Neural progenitor cell (in vitro differentiated cells): ENCODE results near the gene LIMS2. TPM values are rescaled to one million over a fixed set of nuclear protein-coding genes. Genes with fewer than 3 reads are reported as not detected.

Experiments
- DNase-seq: peaks from one replicate; pipeline ENCODE4 v3.0.0-alpha.2; 2016; ENCODE audit warnings: low spot score
- H2AFZ ChIP-seq: fragments of 200-600 bp; sonication (generic); replicated peaks from 2 replicates; pipeline ENCODE4 v1.6.1; 2016; ENCODE audit warnings: antibody characterized with exemption
- H3F3A ChIP-seq: fragments of 200-600 bp; sonication (generic); 2 replicates; pipeline ENCODE4 v1.6.1; 2016; ENCODE audit warnings: antibody characterized with exemption, low read depth
- H3K27ac ChIP-seq: fragments of 200-600 bp; sonication (generic); 2 replicates; pipeline ENCODE4 v1.5.1; 2016; ENCODE audit warnings: mild to moderate bottlenecking
- H3K27me3 ChIP-seq: fragments of 200-600 bp; sonication (generic); 2 replicates; pipeline ENCODE4 v1.6.1; 2016; ENCODE audit warnings: mild to moderate bottlenecking, moderate library complexity
- H3K36me3 ChIP-seq: fragments of 200-600 bp; sonication (generic); 2 replicates; pipeline ENCODE4 v1.5.1; 2016
- H3K4me1 ChIP-seq: fragments of 200-600 bp; sonication (generic); 2 replicates; pipeline ENCODE4 v1.6.1; 2016; ENCODE audit warnings: mixed run types
- H3K4me2 ChIP-seq: fragments of 200-600 bp; sonication (generic); 2 replicates; pipeline ENCODE4 v1.6.1; 2016
- H3K4me3 ChIP-seq: fragments of 200-600 bp; sonication (generic); 2 replicates; pipeline ENCODE4 v1.5.1; 2016
- H3K79me2 ChIP-seq: fragments of 200-600 bp; sonication (generic); 2 replicates; pipeline ENCODE4 v1.6.1; 2016; ENCODE audit warnings: low read depth
- H3K9ac ChIP-seq: fragments of 200-600 bp; sonication (generic); 2 replicates; pipeline ENCODE4 v1.6.1; 2016
- H3K9me3 ChIP-seq: fragments of 200-600 bp; sonication (generic); 2 replicates; pipeline ENCODE4 v1.5.1; 2016; ENCODE audit warnings: low read depth
- H4K20me1 ChIP-seq: fragments of 200-600 bp; sonication (generic); 2 replicates; pipeline ENCODE4 v1.6.1; 2016; ENCODE audit warnings: low read depth
- H3K27ac Mint-ChIP-seq: 3 replicates; pipeline ENCODE4 v1.8.0; 2021; ENCODE audit warnings: mixed read lengths
- H3K27me3 Mint-ChIP-seq: 2 replicates; pipeline ENCODE4 v1.8.0; 2022; ENCODE audit warnings: low read depth, mild to moderate bottlenecking, inconsistent platforms, moderate library complexity, mixed read lengths; ENCODE audit not compliant: insufficient read depth
- H3K36me3 Mint-ChIP-seq: 3 replicates; pipeline ENCODE4 v1.8.0; 2021; ENCODE audit warnings: mixed read lengths
- H3K4me1 Mint-ChIP-seq: 3 replicates; pipeline ENCODE4 v1.8.0; 2021; ENCODE audit warnings: mixed read lengths
- H3K4me3 Mint-ChIP-seq: 3 replicates; pipeline ENCODE4 v1.8.0; 2021; ENCODE audit warnings: mild to moderate bottlenecking, moderate library complexity, mixed read lengths
- H3K9me3 Mint-ChIP-seq: 3 replicates; pipeline ENCODE4 v1.8.0; 2020; ENCODE audit warnings: mixed read lengths
- EZH2 ChIP-seq: fragments of 200-600 bp; sonication (generic); IDR thresholded peaks from 2 replicates; pipeline ENCODE4 v1.6.1; 2017; ENCODE audit warnings: antibody characterized with exemption, mild to moderate bottlenecking, moderate library complexity
- EZH2phosphoT487 ChIP-seq: fragments of 200-600 bp; sonication (generic); IDR thresholded peaks from 2 replicates; pipeline ENCODE4 v1.6.1; 2017; ENCODE audit warnings: antibody characterized with exemption
- total RNA-seq: library from RNA; depleted of rRNA; stranded (reverse); fragments of >200 nt; gene quantifications from 2 replicates; pipeline ENCODE4 v1.2.3, GENCODE V29; 2015; ENCODE audit warnings: low replicate concordance
- TF ChIP-seq, protein P1 (sequence below): fragments of 200-600 bp; sonication (generic); IDR thresholded peaks from 2 replicates; pipeline ENCODE4 v1.5.1; 2017; ENCODE audit warnings: antibody characterized with exemption, mild to moderate bottlenecking

The LIMS2 gene
- total RNA-seq, 1 donor from 2014 or later = not detected

- peaks cover 22% of the 10 kb centered on the region for H3K27me3 ChIP-seq
- Mint-ChIP-seq H3K36me3 (no peaks in the 10 kb centered on the region), H3K27ac (no peak overlapping the region), H3K9me3 (peaks cover 12% of the 10 kb centered on the region), H3K4me3 (no peak overlapping the region), H3K27me3 (peaks cover 9% of the 10 kb centered on the region), H3K4me1 (peaks cover 7% of the 10 kb centered on the region)
- H4K20me1 ChIP-seq = no peaks in the 10 kb centered on the region
- H3K36me3 ChIP-seq = no peaks in the 10 kb centered on the region
- no peaks in the 10 kb centered on the region for H3K79me2 ChIP-seq
- peak overlapping the region; percentile 77 for H3K4me2 ChIP-seq
- DNase-seq = peak; percentile 83
- TF ChIP-seq EZH2 (peak; percentile 34), EZH2phosphoT487 (no peak)
- TF ChIP-seq, protein P1, sequence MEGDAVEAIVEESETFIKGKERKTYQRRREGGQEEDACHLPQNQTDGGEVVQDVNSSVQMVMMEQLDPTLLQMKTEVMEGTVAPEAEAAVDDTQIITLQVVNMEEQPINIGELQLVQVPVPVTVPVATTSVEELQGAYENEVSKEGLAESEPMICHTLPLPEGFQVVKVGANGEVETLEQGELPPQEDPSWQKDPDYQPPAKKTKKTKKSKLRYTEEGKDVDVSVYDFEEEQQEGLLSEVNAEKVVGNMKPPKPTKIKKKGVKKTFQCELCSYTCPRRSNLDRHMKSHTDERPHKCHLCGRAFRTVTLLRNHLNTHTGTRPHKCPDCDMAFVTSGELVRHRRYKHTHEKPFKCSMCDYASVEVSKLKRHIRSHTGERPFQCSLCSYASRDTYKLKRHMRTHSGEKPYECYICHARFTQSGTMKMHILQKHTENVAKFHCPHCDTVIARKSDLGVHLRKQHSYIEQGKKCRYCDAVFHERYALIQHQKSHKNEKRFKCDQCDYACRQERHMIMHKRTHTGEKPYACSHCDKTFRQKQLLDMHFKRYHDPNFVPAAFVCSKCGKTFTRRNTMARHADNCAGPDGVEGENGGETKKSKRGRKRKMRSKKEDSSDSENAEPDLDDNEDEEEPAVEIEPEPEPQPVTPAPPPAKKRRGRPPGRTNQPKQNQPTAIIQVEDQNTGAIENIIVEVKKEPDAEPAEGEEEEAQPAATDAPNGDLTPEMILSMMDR = peak; percentile 73
- peak overlapping the region; percentile 98 for H2AFZ ChIP-seq
- peaks cover 11% of the 10 kb centered on the region for H3F3A ChIP-seq
- peaks cover 11% of the 10 kb centered on the region for H3K4me1 ChIP-seq
- H3K9ac ChIP-seq = no peak overlapping the region
- no peak overlapping the region for H3K27ac ChIP-seq
- H3K9me3 ChIP-seq = no peaks in the 10 kb centered on the region
- H3K4me3 ChIP-seq = peak overlapping the region; percentile 43
Measured at GRCh38 chr2:127695491-127696472, 20.5 kb upstream of the LIMS2 start.

DNA sequence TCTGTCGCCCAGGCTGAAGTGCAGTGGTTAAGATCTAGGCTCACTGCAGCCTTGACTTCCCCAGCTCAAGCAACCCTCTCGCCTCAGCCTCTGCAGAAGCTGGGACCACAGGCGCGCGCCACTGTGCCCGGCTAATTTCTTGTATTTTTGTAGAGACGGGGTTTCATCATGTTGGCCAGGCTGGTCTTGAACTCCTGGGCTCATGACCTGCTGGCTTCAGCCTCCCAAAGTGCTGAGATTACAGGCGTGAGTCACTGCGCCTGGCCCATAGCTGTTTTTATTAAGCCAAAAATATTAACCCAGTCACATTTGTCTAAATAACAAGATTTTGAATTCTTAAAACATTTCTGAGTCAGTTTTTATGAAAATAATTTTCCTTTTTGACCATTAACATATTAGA is 19.7 kb upstream of the LIMS2 start:
- Histone ChIP-seq H3F3A (peaks cover 3% of the 10 kb centered on the region), H3K9me3 (no peaks in the 10 kb centered on the region), H4K20me1 (no peaks in the 10 kb centered on the region), H3K4me2 (peak overlapping the region; percentile 77), H3K9ac (no peak overlapping the region), H2AFZ (peak overlapping the region; percentile 98), H3K27ac (no peak overlapping the region), H3K4me3 (peak overlapping the region; percentile 43), H3K79me2 (no peaks in the 10 kb centered on the region), H3K4me1 (peaks cover 3% of the 10 kb centered on the region), H3K36me3 (no peaks in the 10 kb centered on the region), H3K27me3 (peaks cover 22% of the 10 kb centered on the region)
- no peaks in the 10 kb centered on the region for H3K36me3 Mint-ChIP-seq
- TF ChIP-seq EZH2phosphoT487 (no peak), EZH2 (no peak)
- TF ChIP-seq, protein P1 = no peak
- DNase-seq = no peak
- peaks cover 9% of the 10 kb centered on the region for H3K27me3 Mint-ChIP-seq
- H3K27ac Mint-ChIP-seq = no peak overlapping the region
- H3K4me1 Mint-ChIP-seq = no peaks in the 10 kb centered on the region
- peaks cover 18% of the 10 kb centered on the region for H3K9me3 Mint-ChIP-seq
- no peak overlapping the region for H3K4me3 Mint-ChIP-seq

- Histone ChIP-seq H3F3A (no peaks in the 10 kb centered on the region), H3K9ac (no peak overlapping the region), H3K27me3 (peaks cover 20% of the 10 kb centered on the region), H3K4me1 (peaks cover 3% of the 10 kb centered on the region), H3K79me2 (no peaks in the 10 kb centered on the region), H4K20me1 (no peaks in the 10 kb centered on the region), H3K9me3 (no peaks in the 10 kb centered on the region), H3K27ac (no peak overlapping the region), H3K4me2 (no peak overlapping the region), H3K36me3 (no peaks in the 10 kb centered on the region), H3K4me3 (no peak overlapping the region), H2AFZ (no peak overlapping the region)
- no peak for DNase-seq
- no peak overlapping the region for H3K27ac Mint-ChIP-seq
- H3K36me3 Mint-ChIP-seq = no peaks in the 10 kb centered on the region
- no peak for TF ChIP-seq EZH2phosphoT487
- no peak for TF ChIP-seq EZH2
- TF ChIP-seq, protein P1 = no peak
- peaks cover 2% of the 10 kb centered on the region for H3K4me1 Mint-ChIP-seq
- peaks cover 7% of the 10 kb centered on the region for H3K27me3 Mint-ChIP-seq
- H3K9me3 Mint-ChIP-seq = peaks cover 34% of the 10 kb centered on the region
- H3K4me3 Mint-ChIP-seq = no peak overlapping the region
Measured at GRCh38 chr2:127690696-127691095, 15.4 kb upstream of the LIMS2 start.
